GM23248 (cell line): ENCODE data around the gene SOX13. TPM values are rescaled to one million over a fixed set of nuclear protein-coding genes. Genes with fewer than 3 reads are reported as not detected.

Experiments
- DNase-seq: peaks from one replicate; pipeline ENCODE4 v3.0.0-alpha.2; 2015
- H2AFZ ChIP-seq: fragments of 200-600 bp; sonication (generic); 2 replicates; pipeline ENCODE4 v1.6.1; 2016; ENCODE audit warnings: antibody characterized with exemption
- H3F3A ChIP-seq: fragments of 200-600 bp; sonication (generic); 2 replicates; pipeline ENCODE4 v1.6.1; 2016; ENCODE audit warnings: mild to moderate bottlenecking, antibody characterized with exemption, mixed run types; ENCODE audit not compliant: insufficient read depth
- H3K27ac ChIP-seq: fragments of 200-600 bp; sonication (generic); 2 replicates; pipeline ENCODE4 v1.5.1; 2016; ENCODE audit warnings: mild to moderate bottlenecking
- H3K27me3 ChIP-seq: fragments of 200-600 bp; sonication (generic); replicated peaks from 2 replicates; pipeline ENCODE4 v1.6.1; 2016; ENCODE audit warnings: mild to moderate bottlenecking; ENCODE audit not compliant: insufficient read depth
- H3K36me3 ChIP-seq: fragments of 200-600 bp; sonication (generic); 2 replicates; pipeline ENCODE4 v1.6.1; 2016; ENCODE audit warnings: low read depth, mild to moderate bottlenecking
- H3K4me1 ChIP-seq: fragments of 200-600 bp; sonication (generic); 2 replicates; pipeline ENCODE4 v1.6.1; 2016; ENCODE audit warnings: mild to moderate bottlenecking; ENCODE audit not compliant: insufficient read depth
- H3K4me2 ChIP-seq: fragments of 200-600 bp; sonication (generic); one replicate; pipeline ENCODE4 v1.6.1; 2016; ENCODE audit warnings: mild to moderate bottlenecking; ENCODE audit not compliant: unreplicated experiment
- H3K4me3 ChIP-seq: fragments of 200-600 bp; sonication (generic); 2 replicates; pipeline ENCODE4 v1.5.1; 2016; ENCODE audit warnings: mild to moderate bottlenecking
- H3K79me2 ChIP-seq: fragments of 200-600 bp; sonication (generic); 2 replicates; pipeline ENCODE4 v1.6.1; 2016; ENCODE audit warnings: mild to moderate bottlenecking; ENCODE audit not compliant: insufficient read depth
- H3K9ac ChIP-seq: fragments of 200-600 bp; sonication (generic); 2 replicates; pipeline ENCODE4 v1.6.1; 2016; ENCODE audit warnings: mild to moderate bottlenecking
- H3K9me2 ChIP-seq: fragments of 200-600 bp; sonication (generic); 2 replicates; pipeline ENCODE4 v1.6.1; 2016; ENCODE audit warnings: mixed run types, mild to moderate bottlenecking, moderate library complexity; ENCODE audit not compliant: insufficient read depth
- H3K9me3 ChIP-seq: fragments of 200-600 bp; sonication (generic); one replicate; pipeline ENCODE4 v1.6.1; 2017; ENCODE audit warnings: low read depth
- H4K20me1 ChIP-seq: fragments of 200-600 bp; sonication (generic); 2 replicates; pipeline ENCODE4 v1.6.0; 2016; ENCODE audit not compliant: insufficient read depth
- EZH2 ChIP-seq: fragments of 200-600 bp; sonication (generic); IDR thresholded peaks from 2 replicates; pipeline ENCODE4 v1.6.1; 2018; ENCODE audit warnings: antibody characterized with exemption, mild to moderate bottlenecking; ENCODE audit not compliant: insufficient read depth, poor library complexity, severe bottlenecking
- EZH2phosphoT487 ChIP-seq: fragments of 200-600 bp; sonication (generic); IDR thresholded peaks from 2 replicates; pipeline ENCODE4 v1.6.1; 2018; ENCODE audit warnings: antibody characterized with exemption, moderate library complexity, mild to moderate bottlenecking, low read depth; ENCODE audit not compliant: insufficient read depth
- WGBS, 2 experiments: methylation state at CpG; one replicate each; pipeline ENCODE4 v1.1.6; 2015 to 2017; ENCODE audit warnings: low lambda C conversion rate in 2 of 2, low coverage in 1 of 2; ENCODE audit errors: missing lambda C conversion rate in 2 of 2; 5-methylcytosine and 5-hydroxymethylcytosine counted together
- in situ Hi-C: fragments of 300-500 bp; cut with MboI; formaldehyde crosslinking; loops from 2 replicates; pipeline ENCODE4 v1.15.0; 2020
- polyA plus RNA-seq: library from polyadenylated mRNA; unstranded; fragments of >200 nt; fragmentation: Nextera tagmentation; extraction: Ambion mirVana; gene quantifications from 2 replicates; pipeline ENCODE4 v1.2.1, GENCODE V29; 2016
- total RNA-seq: library from RNA; depleted of rRNA; stranded (reverse); fragments of >200 nt; shearing (Covaris generic); gene quantifications from 2 replicates; pipeline ENCODE4 v1.2.3, GENCODE V29; 2014

SOX13 gene
- total and polyA plus RNA-seq, 2 experiments from 2014 or later = 3.0 to 5.5 TPM

- H3K4me1 ChIP-seq = peaks cover 14% of the 10 kb centered on the region
- no peaks in the 10 kb centered on the region for H4K20me1 ChIP-seq
- in situ Hi-C loops = no loop called here
- H3K4me3 ChIP-seq = no peak overlapping the region
- peaks cover 71% of the 10 kb centered on the region for H3K79me2 ChIP-seq
- H3K9me2 ChIP-seq = no peaks in the 10 kb centered on the region
- H2AFZ ChIP-seq = no peak overlapping the region
- no peak overlapping the region for H3K9ac ChIP-seq
- H3K4me2 ChIP-seq = no peak overlapping the region
- 83 to 86% methylated on average over 7 of the region's 7 CpGs for WGBS, 2 experiments
- no peaks in the 10 kb centered on the region for H3K27me3 ChIP-seq
- H3K9me3 ChIP-seq = no peaks in the 10 kb centered on the region
- no peaks in the 10 kb centered on the region for H3K36me3 ChIP-seq
- no peak overlapping the region for H3K27ac ChIP-seq
- no peaks in the 10 kb centered on the region for H3F3A ChIP-seq
- TF ChIP-seq EZH2 = no peak
- no peak for TF ChIP-seq EZH2phosphoT487
- no peak for DNase-seq
Measured at GRCh38 chr1:204085876-204086275, 13.0 kb downstream of the SOX13 start.

- H3K4me3 ChIP-seq = no peak overlapping the region
- in situ Hi-C loops = no loop called here
- TF ChIP-seq EZH2phosphoT487 = no peak
- no peak for TF ChIP-seq EZH2
- no peak overlapping the region for H3K4me2 ChIP-seq
- H3K9me3 ChIP-seq = no peaks in the 10 kb centered on the region
- peaks cover 9% of the 10 kb centered on the region; the same call in 1 of the 2 replicates for H3K4me1 ChIP-seq
- H3K27ac ChIP-seq = no peak overlapping the region
- no peaks in the 10 kb centered on the region for H3F3A ChIP-seq
- no peak overlapping the region for H2AFZ ChIP-seq
- no peaks in the 10 kb centered on the region for H3K36me3 ChIP-seq
- WGBS, 2 experiments = 86 to 88% methylated on average over 8 of the region's 8 CpGs
- no peaks in the 10 kb centered on the region for H3K9me2 ChIP-seq
- no peaks in the 10 kb centered on the region for H3K27me3 ChIP-seq
- DNase-seq = peak; percentile 8
- H3K9ac ChIP-seq = no peak overlapping the region
- H3K79me2 ChIP-seq = peaks cover 73% of the 10 kb centered on the region
- H4K20me1 ChIP-seq = no peaks in the 10 kb centered on the region
Measured at GRCh38 chr1:204087181-204087892, 14.4 kb downstream of the SOX13 start.

- in situ Hi-C loops = no loop called here
- Histone ChIP-seq H3K79me2 (peaks cover 73% of the 10 kb centered on the region), H2AFZ (no peak overlapping the region), H3K9me2 (no peaks in the 10 kb centered on the region), H3K9ac (no peak overlapping the region), H4K20me1 (no peaks in the 10 kb centered on the region), H3K9me3 (no peaks in the 10 kb centered on the region), H3K36me3 (no peaks in the 10 kb centered on the region), H3K4me1 (peaks cover 9% of the 10 kb centered on the region; the same call in 1 of the 2 replicates), H3K27ac (no peak overlapping the region), H3K4me3 (no peak overlapping the region), H3F3A (no peaks in the 10 kb centered on the region), H3K4me2 (no peak overlapping the region), H3K27me3 (no peaks in the 10 kb centered on the region)
- TF ChIP-seq EZH2phosphoT487 = no peak
- TF ChIP-seq EZH2 = no peak
- DNase-seq = peak; percentile 2
- WGBS, 2 experiments = 71 to 73% methylated on average over 7 of the region's 7 CpGs
Measured at GRCh38 chr1:204087893-204088528, 15.1 kb downstream of the SOX13 start.

GRCh38 chr1:204088596-204088995 lies 15.7 kb downstream of the SOX13 start:
- Histone ChIP-seq H3K36me3 (no peaks in the 10 kb centered on the region), H3K4me2 (peak overlapping the region; percentile 22), H3K4me3 (no peak overlapping the region), H3K27me3 (no peaks in the 10 kb centered on the region), H3K9ac (peak overlapping the region; percentile 51), H2AFZ (peak overlapping the region; percentile 60), H3F3A (no peaks in the 10 kb centered on the region), H3K4me1 (peaks cover 9% of the 10 kb centered on the region; the same call in 1 of the 2 replicates), H4K20me1 (no peaks in the 10 kb centered on the region), H3K9me3 (no peaks in the 10 kb centered on the region), H3K9me2 (no peaks in the 10 kb centered on the region), H3K79me2 (peaks cover 73% of the 10 kb centered on the region), H3K27ac (peak overlapping the region; percentile 30; the same call in 1 of the 2 replicates)
- 45 to 50% methylated on average over 8 of the region's 8 CpGs for WGBS, 2 experiments
- in situ Hi-C loops = no loop called here
- DNase-seq = no peak
- TF ChIP-seq EZH2phosphoT487 (no peak), EZH2 (no peak)
